Purkinje cell (primary cell): ENCODE data around the gene PPCDC. TPM values are rescaled to one million over a fixed set of nuclear protein-coding genes. Genes with fewer than 3 reads are reported as not detected.

Experiments used
- polyA plus RNA-seq: library from polyadenylated mRNA; unstranded; fragments of >200 nt; fragmentation: Nextera tagmentation; gene quantifications from 2 replicates; pipeline ENCODE4 v1.2.1, GENCODE V29; 2014

Gene PPCDC, protein sequence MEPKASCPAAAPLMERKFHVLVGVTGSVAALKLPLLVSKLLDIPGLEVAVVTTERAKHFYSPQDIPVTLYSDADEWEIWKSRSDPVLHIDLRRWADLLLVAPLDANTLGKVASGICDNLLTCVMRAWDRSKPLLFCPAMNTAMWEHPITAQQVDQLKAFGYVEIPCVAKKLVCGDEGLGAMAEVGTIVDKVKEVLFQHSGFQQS
- polyA plus RNA-seq = 1.2 and 4.1 TPM in 2 replicates

DNA sequence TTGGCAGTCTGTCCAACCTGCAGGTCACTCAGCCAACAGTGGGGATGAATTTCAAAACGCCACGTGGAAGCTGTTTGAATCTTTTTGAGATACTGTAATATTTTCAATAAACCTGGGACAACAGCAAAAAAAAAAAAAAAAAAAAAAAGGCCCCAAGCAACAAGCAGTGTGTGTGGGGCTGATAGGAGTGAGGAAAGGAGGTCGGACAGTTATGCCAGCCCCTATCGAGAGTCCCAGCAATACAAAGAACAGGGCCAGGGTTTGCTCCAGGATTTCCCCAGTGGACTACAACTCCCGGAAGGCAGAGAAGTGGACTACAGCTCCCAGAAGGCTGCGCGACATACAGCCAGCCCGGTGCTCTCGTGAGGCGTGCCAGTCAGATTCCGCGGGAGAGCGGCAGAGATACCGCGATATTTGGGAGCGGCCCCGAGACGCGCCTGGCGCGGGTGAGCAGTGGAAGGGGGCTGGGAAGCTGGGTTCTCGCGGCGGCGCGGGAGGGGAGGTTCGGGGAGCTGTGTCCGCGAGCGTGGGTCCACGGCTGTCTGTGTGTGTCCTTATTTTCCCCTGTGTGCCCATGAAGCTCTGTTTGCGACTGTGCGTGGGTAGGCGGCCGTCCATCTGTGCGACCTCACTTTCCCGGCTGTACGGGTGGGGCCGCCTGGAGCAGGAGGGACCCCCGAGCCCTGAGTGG, at the start of gene PPCDC:
Gene PPCDC (plus strand): TSS at position 410 of the 691 bp plus-strand sequence. CDS start 4,729 bp downstream, outside the sequence.

DNA sequence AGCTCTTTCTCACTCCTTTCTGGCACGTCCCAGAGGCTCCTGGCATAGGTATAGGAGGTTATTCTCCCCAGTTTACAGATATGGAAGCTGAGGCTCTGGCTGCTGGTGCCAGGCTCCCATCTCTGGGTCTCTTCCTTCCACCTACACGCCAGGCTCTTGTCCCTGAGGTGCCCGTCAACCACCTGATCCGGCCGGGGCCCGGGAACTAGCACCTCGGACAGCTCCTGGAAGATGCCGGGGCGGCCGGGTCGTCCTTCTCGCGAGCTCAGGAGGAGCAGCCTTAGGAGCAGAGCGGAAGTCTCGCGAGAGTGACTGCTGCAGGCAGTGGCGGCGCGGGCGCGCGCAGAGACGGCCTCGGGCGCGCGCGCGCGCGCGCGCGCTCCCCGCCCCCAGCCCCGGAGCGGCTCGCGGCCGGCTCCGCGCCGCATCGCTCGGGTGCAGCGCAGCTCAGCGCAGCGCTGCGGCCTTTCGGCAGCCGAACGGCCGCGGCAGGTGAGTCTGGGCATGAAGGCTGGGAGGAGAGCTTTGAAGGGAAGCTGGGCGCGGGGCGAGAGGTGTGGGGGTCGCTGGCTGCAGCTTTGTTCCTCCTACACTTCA, 28.1 kb upstream of the PPCDC start, which contains the start of gene SCAMP5:
Gene SCAMP5 (plus strand): TSS at position 382 of the 597 bp plus-strand sequence. CDS start 16,277 bp downstream, outside the sequence.

Other genes with a start within 250 kb of the PPCDC start
- 0.19 and 0.24 TPM in 2 replicates for gene CSK, start 241.5 kb upstream of the PPCDC start, polyA plus RNA-seq
- gene LMAN1L, start 210.8 kb upstream of the PPCDC start, polyA plus RNA-seq = not detected in 2 replicates
- 2.4 TPM in 1 of 2 replicates, not detected in the other for gene CPLX3, start 197.0 kb upstream of the PPCDC start, polyA plus RNA-seq
- 2.9 and 6.7 TPM in 2 replicates for gene ULK3, start 180.4 kb upstream of the PPCDC start, polyA plus RNA-seq
- 6.7 and 14.8 TPM in 2 replicates for gene SCAMP2, start 150.2 kb upstream of the PPCDC start, polyA plus RNA-seq
- 16.4 and 21.3 TPM in 2 replicates for gene MPI, start 133.5 kb upstream of the PPCDC start, polyA plus RNA-seq
- 9.9 and 10.2 TPM in 2 replicates for gene FAM219B, start 116.7 kb upstream of the PPCDC start, polyA plus RNA-seq
- 184 and 373 TPM in 2 replicates for gene COX5A, start 85.5 kb upstream of the PPCDC start, polyA plus RNA-seq
- gene RPP25, start 66.8 kb upstream of the PPCDC start, polyA plus RNA-seq = not detected in 2 replicates
- gene SCAMP5, start 28.0 kb upstream of the PPCDC start, polyA plus RNA-seq = 36.5 and 48.3 TPM in 2 replicates
- 0.20 and 0.44 TPM in 2 replicates for gene C15orf39, start 178.3 kb downstream of the PPCDC start, polyA plus RNA-seq
- gene GOLGA6C, start 234.7 kb downstream of the PPCDC start, polyA plus RNA-seq = not detected in 2 replicates